Measurements from ENCODE around the gene ZDHHC5.

Gene ZDHHC5

GRCh38 chr11:57638005-57638781 lies 29.7 kb upstream of the ZDHHC5 start:
- TF ChIP-seq CTCF (conservative IDR thresholded peaks at IDR 0.05; ENCODE audit: control insufficient read depth, insufficient read depth, low read depth, low read length), result no peak
- DNase-seq (ENCODE audit: low read depth), result peak; percentile 83
- H3K4me3 ChIP-seq (ENCODE audit: control insufficient read depth, low read depth, low read length), result peak overlapping the region; percentile 97

DNA sequence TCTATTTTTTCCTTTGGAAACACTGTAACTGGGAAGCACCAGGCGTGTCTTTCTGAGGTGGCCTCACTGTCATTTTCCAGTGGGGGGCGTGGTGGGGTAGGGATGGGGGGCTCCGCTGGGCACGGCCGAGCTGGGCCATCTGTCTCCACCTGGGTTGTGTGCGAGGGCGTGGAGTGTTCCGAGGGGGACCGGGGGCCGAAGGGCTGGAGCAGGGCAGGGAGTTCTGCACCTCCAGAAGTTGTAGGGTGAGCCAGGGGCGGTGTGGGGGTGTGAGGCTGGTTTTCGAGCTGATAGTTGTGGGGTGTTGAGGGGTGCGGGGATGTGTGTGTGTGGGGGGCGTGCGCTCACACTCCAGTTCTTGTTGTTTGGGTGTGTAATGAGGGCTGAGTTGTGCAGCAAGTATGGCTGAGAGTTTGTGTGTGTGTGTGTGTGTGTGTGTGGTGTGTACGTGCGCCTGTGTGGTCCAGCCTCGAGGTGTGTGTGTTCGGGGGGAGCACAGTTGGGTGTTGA lies 29.0 kb upstream of the ZDHHC5 start:
- peak; percentile 25 for DNase-seq (ENCODE audit: low read depth)
- no peak for TF ChIP-seq CTCF (conservative IDR thresholded peaks at IDR 0.05; ENCODE audit: control insufficient read depth, insufficient read depth, low read depth, low read length)
- H3K4me3 ChIP-seq (ENCODE audit: control insufficient read depth, low read depth, low read length), result peak overlapping the region; percentile 97

DNA sequence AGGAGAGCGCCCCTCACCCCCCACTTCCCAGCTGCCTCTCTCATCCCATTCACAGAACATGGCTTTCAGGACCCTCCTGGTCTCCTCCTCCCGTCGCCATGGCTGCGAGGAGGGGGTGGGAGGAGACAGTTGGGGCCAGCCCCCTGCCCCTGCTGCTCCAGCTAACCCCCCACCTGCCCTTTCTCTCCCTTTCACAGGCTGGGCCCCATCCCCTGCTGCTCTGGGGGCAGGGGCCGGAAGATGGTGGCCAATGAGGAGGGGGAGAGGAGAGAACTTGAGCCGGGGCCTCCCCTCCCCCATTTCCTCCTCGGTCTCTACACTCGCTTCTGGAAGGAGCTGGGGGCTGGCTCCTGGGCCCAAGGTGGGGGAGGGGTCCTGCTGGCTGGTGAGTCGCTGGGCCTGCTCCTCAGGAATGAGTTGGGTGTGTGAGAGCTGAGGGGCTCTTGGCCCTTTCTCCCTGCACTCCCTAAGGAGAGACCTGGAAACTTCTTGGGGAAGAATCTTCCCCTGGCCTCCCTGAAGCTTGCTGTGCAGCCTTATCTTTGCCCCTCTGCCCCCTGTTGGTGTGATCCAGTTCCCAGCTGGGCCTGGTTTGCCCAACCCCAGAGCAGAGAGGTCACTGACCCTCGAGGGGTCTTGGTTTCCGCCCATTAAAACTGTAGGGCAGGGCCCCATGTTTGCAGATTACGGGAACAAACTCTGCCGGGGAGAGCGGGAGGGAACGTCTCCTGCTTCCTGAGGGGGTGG lies 28.4 kb upstream of the ZDHHC5 start:
- TF ChIP-seq CTCF (conservative IDR thresholded peaks at IDR 0.05; ENCODE audit: control insufficient read depth, insufficient read depth, low read depth, low read length), result no peak
- H3K4me3 ChIP-seq (ENCODE audit: control insufficient read depth, low read depth, low read length), result peak overlapping the region; percentile 97
- peak; percentile 18 for DNase-seq (ENCODE audit: low read depth)

DNA sequence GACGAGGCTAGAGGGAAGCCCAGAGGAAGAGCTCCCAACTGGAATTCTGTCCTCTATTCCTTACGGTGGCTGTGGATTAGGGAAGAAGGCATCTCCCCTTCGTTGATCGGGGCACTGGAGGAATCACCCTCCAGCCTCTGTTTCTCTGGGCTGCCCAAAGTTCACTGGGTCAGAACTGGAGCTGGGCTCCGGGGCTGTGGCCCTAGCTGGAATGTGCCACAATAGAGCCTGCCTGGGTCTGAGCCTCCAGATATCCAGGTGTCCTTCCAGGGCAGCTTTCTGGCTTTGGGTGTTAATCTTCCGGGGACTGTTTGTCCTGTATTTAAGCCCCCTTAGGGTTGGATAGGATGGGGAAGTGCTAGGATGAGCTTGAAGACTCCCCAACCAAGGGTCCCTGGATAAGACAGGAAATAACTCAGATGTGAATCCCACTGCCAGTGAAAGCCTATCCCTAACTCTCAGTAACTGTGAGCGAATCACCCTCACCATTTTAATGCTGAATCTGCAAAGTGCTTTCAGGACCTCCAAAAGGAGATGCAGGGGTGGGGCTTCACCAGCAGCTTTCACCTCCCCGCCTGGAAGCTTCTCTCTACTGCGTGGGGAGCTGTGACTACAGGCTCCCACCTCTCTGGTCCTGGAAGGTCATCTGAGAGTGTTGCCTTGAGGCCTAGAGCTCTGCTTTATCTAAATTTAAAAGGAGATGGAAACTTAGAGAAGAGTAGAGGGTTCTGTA lies 27.7 kb upstream of the ZDHHC5 start:
- TF ChIP-seq CTCF (conservative IDR thresholded peaks at IDR 0.05; ENCODE audit: control insufficient read depth, insufficient read depth, low read depth, low read length), result no peak
- peak overlapping the region; percentile 97 for H3K4me3 ChIP-seq (ENCODE audit: control insufficient read depth, low read depth, low read length)
- DNase-seq (ENCODE audit: low read depth), result no peak

DNA sequence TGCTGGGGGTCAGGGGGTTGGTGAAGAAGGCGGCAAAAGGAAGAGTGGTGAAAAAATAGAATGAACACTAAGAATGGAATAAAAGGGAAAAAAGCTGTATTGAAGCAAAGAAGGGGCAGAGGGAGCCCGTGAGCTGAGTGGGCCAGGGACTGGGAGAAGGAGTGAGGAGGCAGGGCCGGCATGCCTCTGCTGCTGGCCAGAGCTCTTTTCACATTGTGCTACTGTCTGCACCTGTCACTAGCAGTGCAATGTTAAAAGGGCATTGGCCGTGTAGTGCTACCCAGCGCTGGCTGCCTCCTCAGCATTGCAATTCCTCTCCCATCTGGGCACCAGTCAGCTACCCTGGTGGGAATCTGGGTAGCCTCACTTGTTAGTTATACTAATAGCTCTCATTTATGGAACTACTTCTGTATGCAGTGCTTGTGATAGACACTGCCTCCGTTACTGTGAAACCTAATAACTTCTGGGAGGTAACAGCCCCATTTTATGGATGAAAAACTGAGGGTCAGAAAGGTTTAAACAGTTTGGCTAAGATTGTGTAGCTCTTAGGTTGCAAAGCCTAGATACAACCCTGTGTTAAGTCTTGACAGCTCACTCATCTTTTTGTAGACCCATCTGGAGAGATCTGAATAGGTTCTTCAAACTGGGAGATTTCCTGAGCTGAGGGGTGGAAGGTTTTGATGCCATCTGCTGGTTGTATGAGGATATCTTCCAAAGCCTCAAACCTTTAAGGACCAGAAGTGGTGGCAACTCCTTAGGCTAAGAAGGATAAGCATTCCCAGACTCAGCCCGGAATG lies 26.7 kb upstream of the ZDHHC5 start:
- TF ChIP-seq CTCF (conservative IDR thresholded peaks at IDR 0.05; ENCODE audit: control insufficient read depth, insufficient read depth, low read depth, low read length), result peak; percentile 70
- DNase-seq (ENCODE audit: low read depth), result peak; percentile 75
- no peak overlapping the region for H3K4me3 ChIP-seq (ENCODE audit: control insufficient read depth, low read depth, low read length)

GRCh38 chr11:57643802-57644201 lies 24.1 kb upstream of the ZDHHC5 start:
- no peak for DNase-seq (ENCODE audit: low read depth)
- TF ChIP-seq CTCF (conservative IDR thresholded peaks at IDR 0.05; ENCODE audit: control insufficient read depth, insufficient read depth, low read depth, low read length), result peak; percentile 12
- no peak overlapping the region for H3K4me3 ChIP-seq (ENCODE audit: control insufficient read depth, low read depth, low read length)

Data from fibroblast of mammary gland (primary cell).